ENCODE measurements around the gene AJAP1.

Gene AJAP1

GRCh38 chr1:4636644-4637380 is 17.6 kb upstream of the AJAP1 start:
- H3K4me3 ChIP-seq (ENCODE audit: low read depth, low read length), result no peak overlapping the region
- DNase-seq (ENCODE audit: low read depth), result no peak
- no peak for TF ChIP-seq CTCF (IDR thresholded peaks at IDR 0.05; ENCODE audit: insufficient read depth, low read depth, low read length, missing control alignments)

GRCh38 chr1:4637616-4638344 is 16.6 kb upstream of the AJAP1 start:
- DNase-seq (ENCODE audit: low read depth), result no peak
- H3K4me3 ChIP-seq (ENCODE audit: low read depth, low read length), result no peak overlapping the region
- no peak for TF ChIP-seq CTCF (IDR thresholded peaks at IDR 0.05; ENCODE audit: insufficient read depth, low read depth, low read length, missing control alignments)

GRCh38 chr1:4638345-4638729 is 16.1 kb upstream of the AJAP1 start:
- DNase-seq (ENCODE audit: low read depth), result no peak
- no peak for TF ChIP-seq CTCF (IDR thresholded peaks at IDR 0.05; ENCODE audit: insufficient read depth, low read depth, low read length, missing control alignments)
- H3K4me3 ChIP-seq (ENCODE audit: low read depth, low read length), result no peak overlapping the region

- DNase-seq (ENCODE audit: low read depth), result no peak
- TF ChIP-seq CTCF (IDR thresholded peaks at IDR 0.05; ENCODE audit: insufficient read depth, low read depth, low read length, missing control alignments), result no peak
Observed at GRCh38 chr1:4640931-4641330, 13.5 kb upstream of the AJAP1 start.

GRCh38 chr1:4647391-4647790 is 7.0 kb upstream of the AJAP1 start:
- no peak for TF ChIP-seq CTCF (IDR thresholded peaks at IDR 0.05; ENCODE audit: insufficient read depth, low read depth, low read length, missing control alignments)
- DNase-seq (ENCODE audit: low read depth), result no peak
- no peak overlapping the region for H3K4me3 ChIP-seq (ENCODE audit: low read depth, low read length)

More at GRCh38 chr1:4640931-4641330, 13.5 kb upstream of the AJAP1 start:
- no peak overlapping the region for H3K4me3 ChIP-seq (ENCODE audit: low read depth, low read length)

GRCh38 chr1:4648657-4649056 is 5.8 kb upstream of the AJAP1 start:
- no peak for TF ChIP-seq CTCF (IDR thresholded peaks at IDR 0.05; ENCODE audit: insufficient read depth, low read depth, low read length, missing control alignments)
- no peak overlapping the region for H3K4me3 ChIP-seq (ENCODE audit: low read depth, low read length)
- no peak for DNase-seq (ENCODE audit: low read depth)

All from GM12865 (cell line).